ENCODE measurements around the gene MEI4. TPM values are rescaled to one million over a fixed set of nuclear protein-coding genes. Genes with fewer than 3 reads are reported as not detected.

The MEI4 gene
- polyA plus RNA-seq, 1 donor from 2014 or later, result not detected

DNA sequence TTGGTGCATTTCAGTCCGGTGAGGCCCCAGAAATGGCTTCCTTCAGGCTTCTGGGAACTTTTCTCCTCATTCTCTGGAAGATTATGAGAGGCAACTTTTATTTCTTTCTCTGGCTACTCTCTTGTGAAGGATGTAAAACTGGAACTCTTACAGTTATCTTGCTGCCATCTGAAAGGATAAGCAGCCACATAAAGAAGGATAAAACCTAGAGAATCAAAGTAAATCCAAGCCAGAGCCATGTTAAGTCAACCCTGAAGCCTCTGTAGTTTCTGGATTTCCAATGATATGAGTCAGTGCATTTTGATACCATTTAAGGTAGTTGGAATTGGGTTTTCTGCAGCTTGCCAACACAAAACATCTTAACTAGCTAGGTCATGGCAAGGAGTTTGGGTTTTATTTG lies 123.6 kb downstream of the MEI4 start:
- Histone ChIP-seq H3K9me2 (ENCODE audit: insufficient read depth, low read length) (no peaks in the 10 kb centered on the region), H3K9me3 (ENCODE audit: low read length) (no peaks in the 10 kb centered on the region), H3K27me3 (ENCODE audit: insufficient read depth, low read depth, low read length) (no peaks in the 10 kb centered on the region), H3K4me2 (ENCODE audit: low read length) (no peak overlapping the region), H3K4me3 (ENCODE audit: low read length) (no peak overlapping the region), H4K20me1 (ENCODE audit: insufficient read depth) (no peaks in the 10 kb centered on the region), H3K79me2 (replicated peaks; ENCODE audit: insufficient read depth, low read length) (no peaks in the 10 kb centered on the region), H3K9ac (ENCODE audit: low read length) (no peak overlapping the region), H3F3A (ENCODE audit: insufficient read depth, low read length, poor library complexity, severe bottlenecking) (no peaks in the 10 kb centered on the region), H3K36me3 (ENCODE audit: insufficient read depth, low read length) (no peaks in the 10 kb centered on the region), H2AFZ (ENCODE audit: low read depth, low read length) (no peak overlapping the region), H3K27ac (ENCODE audit: low read length) (no peak overlapping the region)
- TF ChIP-seq, protein P1, sequence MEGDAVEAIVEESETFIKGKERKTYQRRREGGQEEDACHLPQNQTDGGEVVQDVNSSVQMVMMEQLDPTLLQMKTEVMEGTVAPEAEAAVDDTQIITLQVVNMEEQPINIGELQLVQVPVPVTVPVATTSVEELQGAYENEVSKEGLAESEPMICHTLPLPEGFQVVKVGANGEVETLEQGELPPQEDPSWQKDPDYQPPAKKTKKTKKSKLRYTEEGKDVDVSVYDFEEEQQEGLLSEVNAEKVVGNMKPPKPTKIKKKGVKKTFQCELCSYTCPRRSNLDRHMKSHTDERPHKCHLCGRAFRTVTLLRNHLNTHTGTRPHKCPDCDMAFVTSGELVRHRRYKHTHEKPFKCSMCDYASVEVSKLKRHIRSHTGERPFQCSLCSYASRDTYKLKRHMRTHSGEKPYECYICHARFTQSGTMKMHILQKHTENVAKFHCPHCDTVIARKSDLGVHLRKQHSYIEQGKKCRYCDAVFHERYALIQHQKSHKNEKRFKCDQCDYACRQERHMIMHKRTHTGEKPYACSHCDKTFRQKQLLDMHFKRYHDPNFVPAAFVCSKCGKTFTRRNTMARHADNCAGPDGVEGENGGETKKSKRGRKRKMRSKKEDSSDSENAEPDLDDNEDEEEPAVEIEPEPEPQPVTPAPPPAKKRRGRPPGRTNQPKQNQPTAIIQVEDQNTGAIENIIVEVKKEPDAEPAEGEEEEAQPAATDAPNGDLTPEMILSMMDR (IDR thresholded peaks at IDR 0.05; ENCODE audit: poor library complexity, severe bottlenecking), result no peak
- TF ChIP-seq RAD21 (conservative IDR thresholded peaks at IDR 0.05) (no peak), EP300 (conservative IDR thresholded peaks at IDR 0.05; ENCODE audit: poor library complexity, severe bottlenecking) (no peak), REST (IDR thresholded peaks at IDR 0.05; ENCODE audit: borderline replicate concordance) (no peak), EZH2 (IDR thresholded peaks at IDR 0.05; ENCODE audit: borderline replicate concordance, insufficient read depth, low read length, poor library complexity, severe bottlenecking) (no peak), SMC3 (conservative IDR thresholded peaks at IDR 0.05; ENCODE audit: poor library complexity) (no peak), POLR2AphosphoS5 (IDR thresholded peaks at IDR 0.05) (no peak), TAF1 (IDR thresholded peaks at IDR 0.05; ENCODE audit: low read depth) (no peak), MXI1 (conservative IDR thresholded peaks at IDR 0.05; ENCODE audit: poor library complexity, severe bottlenecking) (no peak)

- no peak overlapping the region for H3K27ac ChIP-seq (ENCODE audit: low read length)
- no peaks in the 10 kb centered on the region for H4K20me1 ChIP-seq (ENCODE audit: insufficient read depth)
- no peak for TF ChIP-seq RAD21 (conservative IDR thresholded peaks at IDR 0.05)
- TF ChIP-seq EP300 (conservative IDR thresholded peaks at IDR 0.05; ENCODE audit: poor library complexity, severe bottlenecking), result no peak
- no peak for TF ChIP-seq EZH2 (IDR thresholded peaks at IDR 0.05; ENCODE audit: borderline replicate concordance, insufficient read depth, low read length, poor library complexity, severe bottlenecking)
- no peak for TF ChIP-seq REST (IDR thresholded peaks at IDR 0.05; ENCODE audit: borderline replicate concordance)
- no peak for TF ChIP-seq TAF1 (IDR thresholded peaks at IDR 0.05; ENCODE audit: low read depth)
- no peak for TF ChIP-seq SMC3 (conservative IDR thresholded peaks at IDR 0.05; ENCODE audit: poor library complexity)
- no peak for TF ChIP-seq POLR2AphosphoS5 (IDR thresholded peaks at IDR 0.05)
- TF ChIP-seq MXI1 (conservative IDR thresholded peaks at IDR 0.05; ENCODE audit: poor library complexity, severe bottlenecking), result no peak
- TF ChIP-seq, protein P1 (IDR thresholded peaks at IDR 0.05; ENCODE audit: poor library complexity, severe bottlenecking), result no peak
- no peaks in the 10 kb centered on the region for H3K36me3 ChIP-seq (ENCODE audit: insufficient read depth, low read length)
- no peaks in the 10 kb centered on the region for H3K27me3 ChIP-seq (ENCODE audit: insufficient read depth, low read depth, low read length)
- H2AFZ ChIP-seq (ENCODE audit: low read depth, low read length), result no peak overlapping the region
- H3K9me2 ChIP-seq (ENCODE audit: insufficient read depth, low read length), result no peaks in the 10 kb centered on the region
- no peaks in the 10 kb centered on the region for H3K9me3 ChIP-seq (ENCODE audit: low read length)
- H3F3A ChIP-seq (ENCODE audit: insufficient read depth, low read length, poor library complexity, severe bottlenecking), result no peaks in the 10 kb centered on the region
- H3K4me3 ChIP-seq (ENCODE audit: low read length), result no peak overlapping the region
- H3K9ac ChIP-seq (ENCODE audit: low read length), result no peak overlapping the region
- no peaks in the 10 kb centered on the region for H3K79me2 ChIP-seq (replicated peaks; ENCODE audit: insufficient read depth, low read length)
- no peak overlapping the region for H3K4me2 ChIP-seq (ENCODE audit: low read length)
Measured at GRCh38 chr6:77778527-77778926, 125.7 kb downstream of the MEI4 start.
